ENCODE results near the gene NAPA.

DNA sequence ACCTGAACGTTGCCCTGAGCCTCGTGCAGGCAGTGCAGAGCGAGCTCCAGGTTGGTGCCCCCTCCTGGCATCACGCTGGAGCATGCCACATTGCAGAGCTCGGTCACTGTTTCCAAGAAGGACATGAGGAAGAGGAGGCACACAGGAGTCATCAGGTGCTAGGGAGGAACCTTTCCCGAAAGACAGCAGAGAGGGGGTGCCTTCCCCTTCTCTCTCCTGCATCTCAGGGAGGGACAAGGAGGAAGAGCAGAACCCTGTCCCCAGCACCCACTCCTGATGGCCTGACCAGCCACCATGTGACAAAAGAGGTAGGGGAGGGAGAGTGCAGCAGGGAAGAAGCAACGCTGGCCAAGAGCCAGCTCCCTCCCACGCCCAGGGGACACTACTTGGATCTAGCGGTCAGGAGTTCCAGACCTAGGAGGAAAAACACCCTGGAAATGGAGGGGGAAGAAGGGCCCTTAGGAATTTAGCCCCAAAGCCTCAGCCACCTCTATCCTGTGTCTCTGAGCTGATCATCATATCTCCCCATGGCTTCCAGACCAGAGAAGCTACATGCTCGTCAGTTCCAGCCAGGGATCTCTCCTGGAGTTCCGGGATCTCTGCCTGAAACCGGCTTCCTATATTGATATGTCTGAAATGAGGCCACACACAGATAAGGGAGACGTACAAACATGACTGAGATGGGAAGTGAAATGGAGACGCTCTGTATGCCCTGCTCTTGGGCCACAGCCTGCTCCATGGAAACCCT is 17.0 kb upstream of the NAPA start:
- TF ChIP-seq, protein P1, sequence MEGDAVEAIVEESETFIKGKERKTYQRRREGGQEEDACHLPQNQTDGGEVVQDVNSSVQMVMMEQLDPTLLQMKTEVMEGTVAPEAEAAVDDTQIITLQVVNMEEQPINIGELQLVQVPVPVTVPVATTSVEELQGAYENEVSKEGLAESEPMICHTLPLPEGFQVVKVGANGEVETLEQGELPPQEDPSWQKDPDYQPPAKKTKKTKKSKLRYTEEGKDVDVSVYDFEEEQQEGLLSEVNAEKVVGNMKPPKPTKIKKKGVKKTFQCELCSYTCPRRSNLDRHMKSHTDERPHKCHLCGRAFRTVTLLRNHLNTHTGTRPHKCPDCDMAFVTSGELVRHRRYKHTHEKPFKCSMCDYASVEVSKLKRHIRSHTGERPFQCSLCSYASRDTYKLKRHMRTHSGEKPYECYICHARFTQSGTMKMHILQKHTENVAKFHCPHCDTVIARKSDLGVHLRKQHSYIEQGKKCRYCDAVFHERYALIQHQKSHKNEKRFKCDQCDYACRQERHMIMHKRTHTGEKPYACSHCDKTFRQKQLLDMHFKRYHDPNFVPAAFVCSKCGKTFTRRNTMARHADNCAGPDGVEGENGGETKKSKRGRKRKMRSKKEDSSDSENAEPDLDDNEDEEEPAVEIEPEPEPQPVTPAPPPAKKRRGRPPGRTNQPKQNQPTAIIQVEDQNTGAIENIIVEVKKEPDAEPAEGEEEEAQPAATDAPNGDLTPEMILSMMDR (IDR thresholded peaks at IDR 0.05), result no peak
- TF ChIP-seq POLR2A (IDR thresholded peaks at IDR 0.05) (no peak), EP300 (IDR thresholded peaks at IDR 0.05) (no peak)

Measured in ovary (tissue), 3 donors.